HUDEP-2 (cell line): Measurements from ENCODE around the gene PDE6G.
A peak's percentile ranks its signal among the peaks of the same experiment; 100 is the strongest.

Source experiments
- DNase-seq, 76 experiments: peaks; one replicate each; lab custom pipeline; 2025; ENCODE audit not compliant: unreplicated experiment in 76 of 76; lab: John Stamatoyannopoulos, UW

PDE6G gene

GRCh38 chr17:81687770-81688541, 31.6 kb upstream of the PDE6G start:
- DNase-seq, result no peak

GRCh38 chr17:81686614-81687013, 30.3 kb upstream of the PDE6G start:
- DNase-seq, result no peak

- DNase-seq, result peak in 7 of 76 experiments; percentile 8 to 30 (median 18)
Observed at GRCh38 chr17:81685108-81685507, 28.8 kb upstream of the PDE6G start.

GRCh38 chr17:81684442-81684911, 28.1 kb upstream of the PDE6G start:
- DNase-seq, result peak in 10 of 76 experiments; percentile 10 to 37 (median 25)

GRCh38 chr17:81683584-81684441, 27.5 kb upstream of the PDE6G start, which contains the start of the genes ARL16 and HGS:
Gene ARL16, minus strand, starts transcription at chr17:81683797. Its CDS starts 44 bp downstream, at chr17:81683753.
Gene HGS, plus strand, starts transcription at chr17:81684011. Its CDS starts 56 bp downstream, at chr17:81684067.
- peak; percentile 42 to 99 (median 96) for DNase-seq

GRCh38 chr17:81683208-81683583, 26.9 kb upstream of the PDE6G start:
- DNase-seq, result no peak

- no peak for DNase-seq
Observed at GRCh38 chr17:81682565-81683207, 26.3 kb upstream of the PDE6G start.

- peak in 1 of 76 experiments; percentile 3 for DNase-seq
Observed at GRCh38 chr17:81681672-81682071, 25.3 kb upstream of the PDE6G start.

GRCh38 chr17:81680150-81680549, 23.8 kb upstream of the PDE6G start:
- no peak for DNase-seq

- no peak for DNase-seq
Observed at GRCh38 chr17:81676906-81677305, 20.6 kb upstream of the PDE6G start.

- DNase-seq, result peak in 27 of 76 experiments; percentile 8 to 53 (median 32)
Observed at GRCh38 chr17:81675515-81676221, 19.3 kb upstream of the PDE6G start.

- DNase-seq, result no peak
Observed at GRCh38 chr17:81673561-81674258, 17.4 kb upstream of the PDE6G start.

- no peak for DNase-seq
Observed at GRCh38 chr17:81672954-81673353, 16.6 kb upstream of the PDE6G start.

GRCh38 chr17:81672504-81672903, 16.2 kb upstream of the PDE6G start:
- no peak for DNase-seq

- DNase-seq, result peak in 30 of 76 experiments; percentile 1 to 53 (median 20)
Observed at GRCh38 chr17:81667754-81668153, 11.4 kb upstream of the PDE6G start.

GRCh38 chr17:81666342-81667191, 10.2 kb upstream of the PDE6G start, which contains the start of the genes CCDC137 and OXLD1:
Gene CCDC137, plus strand, starts transcription at chr17:81666737. Its CDS starts 30 bp downstream, at chr17:81666767.
Gene OXLD1, minus strand, starts transcription at chr17:81666605. Its CDS starts 28 bp downstream, at chr17:81666577.
- peak; percentile 39 to 97 (median 91) for DNase-seq

GRCh38 chr17:81666092-81666341, 9.7 kb upstream of the PDE6G start:
- peak in 2 of 76 experiments; percentile 34 to 39 for DNase-seq

GRCh38 chr17:81665205-81666091, 9.1 kb upstream of the PDE6G start:
- DNase-seq, result peak in 60 of 76 experiments; percentile 17 to 68 (median 48)
